Frontal cortex (tissue), 4 donors: ENCODE results near the gene PTPRN2. TPM values are rescaled to one million over a fixed set of nuclear protein-coding genes. Genes with fewer than 3 reads are reported as not detected.

ENCODE experiments used
- DNase-seq, 2 donors: peaks; one replicate each; pipeline ENCODE4 v3.0.0; 2012; ENCODE audit warnings: low spot score in 2 of 2
- FAIRE-seq: peaks from 2 replicates; lab custom pipeline; 2012; peaks lifted over from hg19 to GRCh38; lab: Jason Lieb, UNC
- total RNA-seq: library from RNA; depleted of rRNA; stranded (reverse); fragments of >200 nt; gene quantifications from one replicate; pipeline ENCODE4 v1.2.3, GENCODE V29; 2014
- donor health status: control.
- donor health status: control.
- donor health status: control.

The PTPRN2 gene
- total RNA-seq, 1 donor from 2014 or later, result 52.2 TPM

- FAIRE-seq, result no peak
- DNase-seq, result no peak
Observed at GRCh38 chr7:157542068-157543021, 1045.3 kb downstream of the PTPRN2 start.

GRCh38 chr7:157541295-157542067, 1046.1 kb downstream of the PTPRN2 start:
- DNase-seq (no peak), FAIRE-seq (no peak)

GRCh38 chr7:157540606-157541294, 1046.9 kb downstream of the PTPRN2 start:
- DNase-seq, result no peak
- no peak for FAIRE-seq

- FAIRE-seq (no peak), DNase-seq (no peak)
Observed at GRCh38 chr7:157540020-157540419, 1047.6 kb downstream of the PTPRN2 start.

GRCh38 chr7:157539521-157539920, 1048.1 kb downstream of the PTPRN2 start:
- FAIRE-seq (no peak), DNase-seq (no peak)

GRCh38 chr7:157538735-157539134, 1048.9 kb downstream of the PTPRN2 start:
- no peak for DNase-seq
- no peak for FAIRE-seq

- DNase-seq (no peak), FAIRE-seq (no peak)
Observed at GRCh38 chr7:157538321-157538720, 1049.3 kb downstream of the PTPRN2 start.

- FAIRE-seq (no peak), DNase-seq (no peak)
Observed at GRCh38 chr7:157537056-157537455, 1050.6 kb downstream of the PTPRN2 start.

GRCh38 chr7:157532068-157532467, 1055.6 kb downstream of the PTPRN2 start:
- FAIRE-seq, result no peak
- DNase-seq, result no peak

GRCh38 chr7:157529768-157530560, 1057.7 kb downstream of the PTPRN2 start:
- DNase-seq (no peak), FAIRE-seq (no peak)

- no peak for DNase-seq
- no peak for FAIRE-seq
Observed at GRCh38 chr7:157528785-157529341, 1058.8 kb downstream of the PTPRN2 start.

GRCh38 chr7:157527686-157528085, 1059.9 kb downstream of the PTPRN2 start:
- FAIRE-seq (no peak), DNase-seq (no peak)

GRCh38 chr7:157526913-157527634, 1060.5 kb downstream of the PTPRN2 start:
- no peak for DNase-seq
- FAIRE-seq, result no peak

GRCh38 chr7:157526005-157526912, 1061.4 kb downstream of the PTPRN2 start:
- DNase-seq, result no peak
- FAIRE-seq, result no peak

GRCh38 chr7:157525491-157525915, 1062.1 kb downstream of the PTPRN2 start:
- no peak for DNase-seq
- no peak for FAIRE-seq

GRCh38 chr7:157524731-157525130, 1062.9 kb downstream of the PTPRN2 start:
- DNase-seq (no peak), FAIRE-seq (no peak)

GRCh38 chr7:157523766-157524421, 1063.7 kb downstream of the PTPRN2 start:
- DNase-seq (no peak), FAIRE-seq (no peak)
